Activated naive CD4-positive, alpha-beta T cell treated with anti-CD3 and anti-CD28 coated beads, Interleukin-2, amount 50 U/mL, for 16 hours (primary cell): Measurements from ENCODE around the gene CD79B.
"Not testable (repeated sequence)": the region's sequence is repeated elsewhere in the genome, so short reads cannot be mapped to it uniquely, and the experiment has no call there.

Source experiments
- DNase-seq: peaks from one replicate; pipeline ENCODE4 v3.0.0-alpha.2; 2020

CD79B gene

DNA sequence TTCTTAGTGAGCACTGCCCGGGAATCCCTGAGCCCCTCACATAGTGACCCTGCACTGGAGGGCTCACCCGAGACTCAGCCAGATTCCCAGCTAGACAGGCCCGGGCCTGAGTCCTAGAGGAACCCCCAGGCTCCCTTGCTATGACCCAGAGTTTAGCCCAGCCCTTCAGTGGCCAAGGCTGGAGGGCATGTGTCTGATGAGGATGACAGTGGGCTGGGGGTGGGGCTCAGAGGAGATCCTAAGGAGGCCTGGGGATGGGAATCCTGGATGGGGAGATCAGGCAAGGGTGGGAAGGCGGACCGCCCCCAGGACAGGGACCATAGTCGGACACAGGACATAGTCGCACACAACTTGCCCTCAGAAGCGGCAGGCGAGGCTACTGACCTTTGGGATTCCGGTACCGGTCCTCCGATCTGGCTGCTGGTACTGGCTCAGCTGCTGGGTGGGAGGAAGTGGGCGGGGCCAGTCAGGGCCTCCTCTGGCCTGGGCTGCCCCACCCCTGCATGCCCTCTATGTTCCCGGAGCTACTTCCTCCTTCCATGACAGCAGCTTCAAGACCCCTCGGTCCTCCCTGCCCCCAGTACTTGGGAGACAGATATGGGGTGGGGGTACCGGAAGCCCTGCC, 1.1 kb downstream of the CD79B start:
- DNase-seq = peak; percentile 54

- no peak for DNase-seq
Measured at GRCh38 chr17:63929860-63930766, 2.0 kb downstream of the CD79B start.

GRCh38 chr17:63928966-63929695, 3.0 kb downstream of the CD79B start:
- no peak for DNase-seq

GRCh38 chr17:63928172-63928666, 3.9 kb downstream of the CD79B start:
- no peak for DNase-seq

DNA sequence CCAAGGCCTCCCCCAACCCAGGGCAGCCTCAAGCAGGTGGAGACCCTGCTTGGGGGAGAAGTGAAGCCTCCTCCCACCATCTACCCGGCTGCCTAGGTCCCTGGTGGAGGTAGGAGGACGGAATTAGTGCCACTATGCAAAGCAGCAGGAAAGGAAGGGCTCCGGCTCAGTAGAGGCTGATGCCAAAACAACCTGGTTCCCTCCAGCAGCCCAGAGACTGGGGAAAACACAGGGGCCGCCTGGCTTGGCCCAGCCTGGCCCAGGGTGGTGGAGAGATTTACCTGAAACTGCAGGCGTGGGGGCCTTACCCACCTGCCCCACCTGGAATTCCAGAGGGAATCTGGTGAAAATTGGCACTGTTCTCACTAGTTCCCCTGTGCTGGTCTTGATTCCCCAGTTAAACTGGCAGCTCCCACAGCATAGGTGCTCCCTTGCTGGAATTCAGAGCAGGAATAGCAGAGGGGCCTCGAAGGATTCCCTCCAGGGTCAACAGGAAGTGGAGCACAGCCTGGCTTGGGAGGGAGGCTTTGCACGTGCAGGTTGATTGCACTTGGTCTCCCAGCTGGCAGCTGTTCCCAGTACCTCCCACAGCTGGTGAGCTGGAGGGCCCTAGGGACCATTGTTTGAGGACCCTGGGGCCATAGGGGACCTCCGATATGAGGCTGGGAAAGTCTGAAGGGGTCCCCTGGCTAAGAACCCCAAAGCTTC, 4.5 kb downstream of the CD79B start:
- no peak for DNase-seq

GRCh38 chr17:63926164-63926563, 6.0 kb downstream of the CD79B start:
- no peak for DNase-seq

DNA sequence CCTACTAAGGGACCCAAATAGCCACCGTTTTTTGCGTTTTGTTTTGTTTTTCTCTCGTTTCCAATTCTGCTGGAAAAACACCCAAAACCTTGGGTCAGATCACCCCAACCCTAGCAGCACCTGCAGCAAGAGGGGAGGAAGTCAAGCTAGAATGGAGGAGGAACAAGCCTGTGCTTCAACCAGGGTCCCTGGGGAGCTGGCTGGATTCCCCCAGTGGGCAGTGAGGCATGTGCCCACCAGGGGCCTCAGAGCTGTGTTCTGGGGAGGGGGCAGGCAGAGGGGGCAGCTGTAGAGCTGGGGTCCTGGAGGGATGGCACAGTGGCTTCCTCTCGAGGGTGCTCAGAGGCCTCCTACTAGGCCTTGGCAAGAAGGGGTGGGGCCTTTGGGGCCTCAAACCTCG, 6.5 kb downstream of the CD79B start:
- DNase-seq = no peak

- not testable (repeated sequence) for DNase-seq
Measured at GRCh38 chr17:63922402-63922801, 9.7 kb downstream of the CD79B start.

- not testable (repeated sequence) for DNase-seq
Measured at GRCh38 chr17:63920779-63921178, 11.4 kb downstream of the CD79B start.

GRCh38 chr17:63920050-63920449, 12.1 kb downstream of the CD79B start:
- DNase-seq = not testable (repeated sequence)

DNA sequence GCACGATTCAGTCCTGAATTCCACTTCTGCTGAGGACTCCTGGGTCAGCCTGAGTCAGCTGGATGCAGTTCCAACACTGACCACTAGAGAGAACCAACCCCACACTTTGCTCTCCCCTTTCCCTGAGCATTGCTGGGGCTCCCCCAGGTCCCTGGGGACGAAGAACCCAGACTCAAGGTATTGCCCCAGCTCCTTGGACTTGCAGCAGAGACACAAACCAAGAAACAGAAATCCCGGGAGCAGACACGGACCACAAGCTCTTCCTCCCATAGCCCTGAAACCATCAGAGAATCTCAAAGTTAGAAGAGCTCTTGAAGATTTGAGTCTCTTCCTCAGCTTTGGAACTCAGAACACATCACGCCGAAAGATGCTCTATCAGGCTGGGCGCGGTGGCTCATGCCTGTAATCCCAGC, 12.8 kb downstream of the CD79B start:
- peak; percentile 68 for DNase-seq

GRCh38 chr17:63918789-63919305, 13.3 kb downstream of the CD79B start, which contains the start of gene GH1:
Gene GH1 (minus strand): TSS chr17:63918839. CDS start chr17:63918776, 63 bp downstream.
- DNase-seq = not testable (repeated sequence)

DNA sequence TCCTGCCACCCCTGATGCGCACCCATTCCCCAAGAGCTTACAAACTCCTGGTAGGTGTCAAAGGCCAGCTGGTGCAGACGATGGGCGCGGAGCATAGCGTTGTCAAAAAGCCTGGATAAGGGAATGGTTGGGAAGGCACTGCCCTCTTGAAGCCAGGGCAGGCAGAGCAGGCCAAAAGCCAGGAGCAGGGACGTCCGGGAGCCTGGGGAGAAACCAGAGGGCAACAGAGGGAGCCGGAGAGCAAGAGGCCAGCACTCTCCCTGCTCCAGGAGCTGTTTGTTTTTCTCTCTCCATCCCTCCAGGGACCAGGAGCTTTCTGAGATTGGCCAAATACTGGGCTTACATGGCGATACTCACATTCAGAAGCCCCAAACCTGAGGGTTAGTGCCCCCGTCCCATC, 13.8 kb downstream of the CD79B start:
- no peak for DNase-seq

- no peak for DNase-seq
Measured at GRCh38 chr17:63917646-63918045, 14.5 kb downstream of the CD79B start.

DNA sequence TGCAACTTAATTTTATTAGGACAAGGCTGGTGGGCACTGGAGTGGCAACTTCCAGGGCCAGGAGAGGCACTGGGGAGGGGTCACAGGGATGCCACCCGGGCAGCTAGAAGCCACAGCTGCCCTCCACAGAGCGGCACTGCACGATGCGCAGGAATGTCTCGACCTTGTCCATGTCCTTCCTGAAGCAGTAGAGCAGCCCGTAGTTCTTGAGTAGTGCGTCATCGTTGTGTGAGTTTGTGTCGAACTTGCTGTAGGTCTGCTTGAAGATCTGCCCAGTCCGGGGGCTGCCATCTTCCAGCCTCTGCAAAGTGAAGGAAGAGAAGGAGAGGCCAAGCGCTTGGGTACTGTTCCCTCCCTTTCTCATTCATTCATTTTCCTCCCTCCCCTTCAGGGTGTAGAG, 14.9 kb downstream of the CD79B start:
- DNase-seq = not testable (repeated sequence)

DNA sequence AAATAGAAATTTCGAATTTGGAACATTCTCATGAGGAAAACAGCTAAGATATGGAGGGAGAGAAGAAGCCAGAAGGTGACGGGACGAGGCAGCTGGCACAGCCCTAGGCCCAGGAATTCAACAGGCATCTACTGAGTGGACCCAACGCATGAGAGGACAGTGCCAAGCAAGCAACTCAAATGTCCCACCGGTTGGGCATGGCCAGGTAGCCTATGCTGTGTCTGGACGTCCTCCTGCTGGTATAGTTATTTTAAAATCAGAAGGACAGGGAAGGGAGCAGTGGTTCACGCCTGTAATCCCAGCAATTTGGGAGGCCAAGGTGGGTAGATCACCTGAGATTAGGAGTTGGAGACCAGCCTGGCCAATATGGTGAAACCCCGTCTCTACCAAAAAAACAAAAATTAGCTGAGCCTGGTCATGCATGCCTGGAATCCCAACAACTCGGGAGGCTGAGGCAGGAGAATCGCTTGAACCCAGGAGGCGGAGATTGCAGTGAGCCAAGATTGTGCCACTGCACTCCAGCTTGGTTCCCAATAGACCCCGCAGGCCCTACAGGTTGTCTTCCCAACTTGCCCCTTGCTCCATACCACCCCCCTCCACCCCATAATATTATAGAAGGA, 15.5 kb downstream of the CD79B start:
- no peak for DNase-seq

DNA sequence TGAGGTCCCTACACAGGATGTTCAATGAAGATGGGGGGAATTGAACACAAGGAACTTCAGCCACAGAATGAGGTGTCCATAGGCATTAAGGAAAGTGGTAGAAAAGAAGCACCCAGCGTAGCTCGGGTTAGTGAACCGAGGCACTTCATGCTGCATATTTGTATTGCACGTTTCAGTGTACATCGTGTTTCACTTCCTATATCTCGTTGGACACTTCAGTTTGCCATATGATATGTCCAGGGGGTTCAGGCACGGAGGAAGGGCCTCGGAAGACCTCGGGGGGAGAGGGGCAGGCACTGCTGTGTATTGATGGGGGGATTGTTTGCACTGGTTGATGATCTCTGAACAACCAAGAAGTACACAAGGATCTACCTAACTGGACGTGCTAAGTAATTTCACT, 16.4 kb downstream of the CD79B start:
- not testable (repeated sequence) for DNase-seq

DNA sequence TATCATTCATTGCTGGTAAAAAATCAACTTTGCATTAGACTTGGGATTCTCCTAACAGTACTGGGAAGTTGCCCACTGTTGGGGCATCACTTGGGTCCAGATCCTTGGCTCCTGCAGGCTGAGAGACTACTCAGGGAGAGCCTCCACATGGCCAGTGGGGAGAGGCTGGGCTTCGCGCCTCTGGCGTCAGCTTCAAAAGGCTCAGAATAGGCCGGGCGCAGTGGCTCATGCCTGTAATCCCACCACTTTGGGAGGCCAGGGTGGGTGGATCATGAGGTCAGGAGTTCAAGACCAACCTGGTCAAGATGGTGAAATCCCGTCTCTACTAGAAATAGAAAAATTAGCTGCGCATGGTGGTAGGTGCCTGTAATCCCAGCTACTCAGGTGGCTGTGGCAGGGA, 17.7 kb downstream of the CD79B start:
- no peak for DNase-seq

- DNase-seq = peak; percentile 63
Measured at GRCh38 chr17:63911657-63912100, 20.5 kb downstream of the CD79B start.

GRCh38 chr17:63911041-63911635, 21.0 kb downstream of the CD79B start, which contains the start of gene CSHL1:
Gene CSHL1 (minus strand): TSS chr17:63911258. CDS start chr17:63911196, 62 bp downstream.
- DNase-seq = no peak

- no peak for DNase-seq
Measured at GRCh38 chr17:63910096-63910495, 22.0 kb downstream of the CD79B start.
